ENCODE results near the gene PTCHD1.

Gene PTCHD1

GRCh38 chrX:23382572-23382971 is 47.9 kb downstream of the PTCHD1 start:
- no peak overlapping the region for H3K27ac ChIP-seq
- TF ChIP-seq CTCF (conservative IDR thresholded peaks at IDR 0.05; ENCODE audit: low read depth), result no peak
- ChIA-PET CTCF (no interaction called here), POLR2A (ENCODE audit: low non-redundant PET) (no interaction called here)
- no peak for DNase-seq (ENCODE audit: low spot score)

GRCh38 chrX:23383411-23383810 is 48.8 kb downstream of the PTCHD1 start:
- ChIA-PET POLR2A (ENCODE audit: low non-redundant PET) (no interaction called here), CTCF (no interaction called here)
- TF ChIP-seq CTCF (conservative IDR thresholded peaks at IDR 0.05; ENCODE audit: low read depth), result no peak
- DNase-seq (ENCODE audit: low spot score), result no peak
- no peak overlapping the region for H3K27ac ChIP-seq

- CTCF ChIA-PET, result no interaction called here
- POLR2A ChIA-PET (ENCODE audit: low non-redundant PET), result no interaction called here
- no peak for TF ChIP-seq CTCF (conservative IDR thresholded peaks at IDR 0.05; ENCODE audit: low read depth)
- no peak overlapping the region for H3K27ac ChIP-seq
- no peak for DNase-seq (ENCODE audit: low spot score)
Measured at GRCh38 chrX:23385242-23385641, 50.6 kb downstream of the PTCHD1 start.

GRCh38 chrX:23386260-23386659 is 51.6 kb downstream of the PTCHD1 start:
- no peak for TF ChIP-seq CTCF (conservative IDR thresholded peaks at IDR 0.05; ENCODE audit: low read depth)
- CTCF ChIA-PET, result interaction anchor here (0.6 kb wide), 1 partner anchor 8 kb away, joined by 6 read pairs; no protein-coding TSS in a partner anchor
- H3K27ac ChIP-seq, result no peak overlapping the region
- POLR2A ChIA-PET (ENCODE audit: low non-redundant PET), result no interaction called here
- no peak for DNase-seq (ENCODE audit: low spot score)

- ChIA-PET CTCF (no interaction called here), POLR2A (ENCODE audit: low non-redundant PET) (no interaction called here)
- no peak for DNase-seq (ENCODE audit: low spot score)
- H3K27ac ChIP-seq, result no peak overlapping the region
- no peak for TF ChIP-seq CTCF (conservative IDR thresholded peaks at IDR 0.05; ENCODE audit: low read depth)
Measured at GRCh38 chrX:23386726-23387125, 52.1 kb downstream of the PTCHD1 start.

- POLR2A ChIA-PET (ENCODE audit: low non-redundant PET), result no interaction called here
- TF ChIP-seq CTCF (conservative IDR thresholded peaks at IDR 0.05; ENCODE audit: low read depth), result no peak
- CTCF ChIA-PET, result no interaction called here
- no peak overlapping the region for H3K27ac ChIP-seq
- DNase-seq (ENCODE audit: low spot score), result no peak
Measured at GRCh38 chrX:23387550-23388184, 53.0 kb downstream of the PTCHD1 start.
